Osteoblast (primary cell): ENCODE data around the gene NCK2. TPM values are rescaled to one million over a fixed set of nuclear protein-coding genes. Genes with fewer than 3 reads are reported as not detected.

Experiments used
- DNase-seq: peaks from one replicate; pipeline ENCODE4 v3.0.0; 2011; ENCODE audit warnings: low spot score, mixed read lengths; ENCODE audit not compliant: insufficient read length; ENCODE audit errors: missing footprints
- H2AFZ ChIP-seq: 2 replicates; pipeline ENCODE4 v1.6.0; 2011; ENCODE audit warnings: mild to moderate bottlenecking, low read length
- H3K27ac ChIP-seq: 2 replicates; pipeline ENCODE4 v1.5.1; 2011; ENCODE audit warnings: mild to moderate bottlenecking, low read depth, low read length, moderate library complexity
- H3K27me3 ChIP-seq: 2 replicates; pipeline ENCODE4 v1.6.0; 2012; ENCODE audit warnings: mild to moderate bottlenecking, control low read depth, inconsistent platforms, low read length, moderate library complexity; ENCODE audit not compliant: insufficient read depth
- H3K36me3 ChIP-seq: 2 replicates; pipeline ENCODE4 v1.5.1; 2011; ENCODE audit warnings: mild to moderate bottlenecking, low read length, control low read depth, moderate library complexity; ENCODE audit not compliant: insufficient read depth
- H3K4me1 ChIP-seq: 2 replicates; pipeline ENCODE4 v1.5.1; 2011; ENCODE audit warnings: mild to moderate bottlenecking, low read length, control low read depth, moderate library complexity; ENCODE audit not compliant: insufficient read depth
- H3K4me2 ChIP-seq: 2 replicates; pipeline ENCODE4 v1.6.0; 2011; ENCODE audit warnings: mild to moderate bottlenecking, low read length; ENCODE audit not compliant: insufficient read depth
- H3K4me3 ChIP-seq: fragments of 200-600 bp; sonication (generic); 3 replicates; pipeline ENCODE4 v1.5.1; 2012; ENCODE audit warnings: mild to moderate bottlenecking, low read length, inconsistent platforms; ENCODE audit not compliant: insufficient read depth
- H3K79me2 ChIP-seq: 2 replicates; pipeline ENCODE4 v1.6.0; 2012; ENCODE audit warnings: mild to moderate bottlenecking, low read length, control low read depth, inconsistent platforms; ENCODE audit not compliant: insufficient read depth
- H3K9me3 ChIP-seq: 2 replicates; pipeline ENCODE4 v1.5.1; 2011; ENCODE audit warnings: low read depth, low read length, control low read depth
- H4K20me1 ChIP-seq: 2 replicates; pipeline ENCODE4 v1.6.0; 2012; ENCODE audit warnings: mild to moderate bottlenecking, low read length, control low read depth; ENCODE audit not compliant: insufficient read depth
- CTCF ChIP-seq: IDR thresholded peaks from 2 replicates; pipeline ENCODE4 v1.5.1; 2011; ENCODE audit warnings: mild to moderate bottlenecking, low read depth, low read length, moderate library complexity; ENCODE audit errors: extremely low read depth
- total RNA-seq: library from RNA; depleted of rRNA; stranded (reverse); fragments of >200 nt; gene quantifications from 2 replicates; pipeline ENCODE4 v1.2.3, GENCODE V29; 2012

The NCK2 gene
- total RNA-seq, 1 donor = 28.6 TPM

- no peak for DNase-seq
- no peak overlapping the region for H2AFZ ChIP-seq
- H3K4me2 ChIP-seq = no peak overlapping the region
- H3K27me3 ChIP-seq = no peaks in the 10 kb centered on the region
- peaks cover 4% of the 10 kb centered on the region for H3K4me1 ChIP-seq
- H4K20me1 ChIP-seq = peaks cover 6% of the 10 kb centered on the region
- peaks cover 14% of the 10 kb centered on the region for H3K79me2 ChIP-seq
- no peak for TF ChIP-seq CTCF
- no peak overlapping the region for H3K27ac ChIP-seq
- H3K4me3 ChIP-seq = no peak overlapping the region
- no peaks in the 10 kb centered on the region for H3K36me3 ChIP-seq
- no peaks in the 10 kb centered on the region for H3K9me3 ChIP-seq
Measured at GRCh38 chr2:105852066-105852465, 107.4 kb downstream of the NCK2 start.

GRCh38 chr2:105853354-105854088 is 108.8 kb downstream of the NCK2 start:
- Histone ChIP-seq H3K9me3 (no peaks in the 10 kb centered on the region), H2AFZ (no peak overlapping the region), H3K27ac (no peak overlapping the region), H3K4me2 (no peak overlapping the region), H3K4me3 (no peak overlapping the region), H4K20me1 (peaks cover 6% of the 10 kb centered on the region), H3K27me3 (no peaks in the 10 kb centered on the region), H3K36me3 (no peaks in the 10 kb centered on the region), H3K4me1 (peaks cover 4% of the 10 kb centered on the region), H3K79me2 (peaks cover 14% of the 10 kb centered on the region)
- TF ChIP-seq CTCF = no peak
- DNase-seq = no peak

GRCh38 chr2:105854972-105855371 is 110.3 kb downstream of the NCK2 start:
- H3K9me3 ChIP-seq = no peaks in the 10 kb centered on the region
- H3K27ac ChIP-seq = no peak overlapping the region
- no peak for DNase-seq
- H3K4me2 ChIP-seq = no peak overlapping the region
- H2AFZ ChIP-seq = no peak overlapping the region
- H3K4me1 ChIP-seq = peaks cover 4% of the 10 kb centered on the region
- no peaks in the 10 kb centered on the region for H3K27me3 ChIP-seq
- no peak for TF ChIP-seq CTCF
- peaks cover 14% of the 10 kb centered on the region for H3K79me2 ChIP-seq
- no peaks in the 10 kb centered on the region for H3K36me3 ChIP-seq
- H4K20me1 ChIP-seq = peaks cover 6% of the 10 kb centered on the region
- H3K4me3 ChIP-seq = no peak overlapping the region

- Histone ChIP-seq H3K36me3 (no peaks in the 10 kb centered on the region), H3K79me2 (peaks cover 12% of the 10 kb centered on the region), H2AFZ (peak overlapping the region; percentile 4), H3K4me2 (peak overlapping the region; percentile 68), H3K27ac (no peak overlapping the region), H3K4me1 (peaks cover 4% of the 10 kb centered on the region), H3K4me3 (peak overlapping the region; percentile 44), H4K20me1 (peaks cover 9% of the 10 kb centered on the region), H3K27me3 (no peaks in the 10 kb centered on the region), H3K9me3 (no peaks in the 10 kb centered on the region)
- no peak for DNase-seq
- no peak for TF ChIP-seq CTCF
Measured at GRCh38 chr2:105856581-105856980, 111.9 kb downstream of the NCK2 start.
